Measurements from ENCODE around the gene MAD2L1. TPM values are rescaled to one million over a fixed set of nuclear protein-coding genes. Genes with fewer than 3 reads are reported as not detected.

MAD2L1 gene
- total and polyA plus RNA-seq, 2 of the 13 experiments (the other 11 are each of a cell fraction or from before 2014, with no cell fraction given), result 40.6 to 109 TPM

- H3K9ac ChIP-seq (ENCODE audit: insufficient read depth, low read depth, low read length), result no peak overlapping the region
- no peaks in the 10 kb centered on the region for H3K4me1 ChIP-seq (ENCODE audit: insufficient read depth, low read length)
- TF ChIP-seq ATF4 (CRISPR knock-in tag; IDR thresholded peaks at IDR 0.05), result no peak
- TF ChIP-seq SP5 (CRISPR knock-in tag; IDR thresholded peaks at IDR 0.05; ENCODE audit: borderline replicate concordance, low read depth), result no peak
- no peak for TF ChIP-seq CENPBD1 (CRISPR knock-in tag; IDR thresholded peaks at IDR 0.05; ENCODE audit: borderline replicate concordance, low read depth)
- no peak for TF ChIP-seq ZNF484 (CRISPR knock-in tag; IDR thresholded peaks at IDR 0.05; ENCODE audit: borderline replicate concordance, low read depth)
- no peak for TF ChIP-seq NCOA5 (CRISPR knock-in tag; IDR thresholded peaks at IDR 0.05)
- no peak for TF ChIP-seq SP4 (CRISPR knock-in tag; IDR thresholded peaks at IDR 0.05)
- TF ChIP-seq ZUFSP (CRISPR knock-in tag; IDR thresholded peaks at IDR 0.05; ENCODE audit: borderline replicate concordance), result no peak
- no peak for TF ChIP-seq CREBL2 (CRISPR knock-in tag; IDR thresholded peaks at IDR 0.05; ENCODE audit: borderline replicate concordance)
- no peak for TF ChIP-seq FOSL1 (CRISPR knock-in tag; IDR thresholded peaks at IDR 0.05; ENCODE audit: borderline replicate concordance)
- TF ChIP-seq ZNF430 (CRISPR knock-in tag; IDR thresholded peaks at IDR 0.05), result no peak
- no peak for TF ChIP-seq IKZF4 (CRISPR knock-in tag; IDR thresholded peaks at IDR 0.05; ENCODE audit: borderline replicate concordance, low read depth, not compliant biosample characterization)
- no peak for TF ChIP-seq ZNF30 (CRISPR knock-in tag; IDR thresholded peaks at IDR 0.05)
- no peak for TF ChIP-seq RBAK (CRISPR knock-in tag; IDR thresholded peaks at IDR 0.05)
- TF ChIP-seq HES4 (CRISPR knock-in tag; IDR thresholded peaks at IDR 0.05; ENCODE audit: borderline replicate concordance), result no peak
- TF ChIP-seq PPARG (CRISPR knock-in tag; conservative IDR thresholded peaks at IDR 0.05), result no peak
- TF ChIP-seq ZNF274 (CRISPR knock-in tag; IDR thresholded peaks at IDR 0.05), result no peak
- no peak for TF ChIP-seq ZNF841 (CRISPR knock-in tag; IDR thresholded peaks at IDR 0.05; ENCODE audit: borderline replicate concordance)
- ATAC-seq (no peak), DNase-seq (ENCODE audit: low spot score) (no peak), FAIRE-seq (no peak)
- ChIA-PET CTCF (ENCODE audit: low intra/inter-chr PET ratio, low total read pairs) (no interaction called here), POLR2A (no interaction called here)
- H3K27me3 ChIP-seq (ENCODE audit: control insufficient read depth in 1 of 2, insufficient read depth in 2 of 2, low read length in 2 of 2), result no peaks in the 10 kb centered on the region
- no TSS peak for BruUV-seq (replicated peaks)
- H3K79me2 ChIP-seq (ENCODE audit: insufficient read depth, low read length), result no peaks in the 10 kb centered on the region
- H4K20me1 ChIP-seq (ENCODE audit: insufficient read depth, low read length), result no peaks in the 10 kb centered on the region
- no peak overlapping the region for H3K4me3 ChIP-seq (replicated peaks in 1 of 3; ENCODE audit: insufficient read depth in 1 of 3, low read depth in 2 of 3, low read length in 3 of 3)
- in situ Hi-C loops (cut with HindIII; ENCODE audit: extremely low pct_ligation_motif_present, low pct_unique_long_range_greater_than_20kb) (no loop called here), intact Hi-C loops (cut with micrococcal nuclease; ENCODE audit: unreplicated experiment) (no loop called here)
- no peak overlapping the region for H3K27ac ChIP-seq (ENCODE audit: extremely low read length, insufficient read depth, low read length)
- H2AFZ ChIP-seq (ENCODE audit: low read length), result no peak overlapping the region
- H3K9me3 ChIP-seq (ENCODE audit: low read length), result no peaks in the 10 kb centered on the region
- no peak overlapping the region for H3K4me2 ChIP-seq (ENCODE audit: low read depth, low read length)
- H3K36me3 ChIP-seq (replicated peaks in 1 of 2; ENCODE audit: control insufficient read depth in 1 of 2, insufficient read depth in 2 of 2, low read length in 2 of 2), result no peaks in the 10 kb centered on the region
Measured at GRCh38 chr4:120109406-120109805, 42.8 kb upstream of the MAD2L1 start.
